Activated gamma-delta T cell treated with Interleukin-2 at 50 U/mL for 16 hours (primary cell): Measurements from ENCODE around the gene TRIML1.
"Not testable (repeated sequence)": the region's sequence is repeated elsewhere in the genome, so short reads cannot be mapped to it uniquely, and the experiment has no call there.

Source experiments
- DNase-seq: peaks from one replicate; pipeline ENCODE4 v3.0.0-alpha.2; 2020

Gene TRIML1

DNA sequence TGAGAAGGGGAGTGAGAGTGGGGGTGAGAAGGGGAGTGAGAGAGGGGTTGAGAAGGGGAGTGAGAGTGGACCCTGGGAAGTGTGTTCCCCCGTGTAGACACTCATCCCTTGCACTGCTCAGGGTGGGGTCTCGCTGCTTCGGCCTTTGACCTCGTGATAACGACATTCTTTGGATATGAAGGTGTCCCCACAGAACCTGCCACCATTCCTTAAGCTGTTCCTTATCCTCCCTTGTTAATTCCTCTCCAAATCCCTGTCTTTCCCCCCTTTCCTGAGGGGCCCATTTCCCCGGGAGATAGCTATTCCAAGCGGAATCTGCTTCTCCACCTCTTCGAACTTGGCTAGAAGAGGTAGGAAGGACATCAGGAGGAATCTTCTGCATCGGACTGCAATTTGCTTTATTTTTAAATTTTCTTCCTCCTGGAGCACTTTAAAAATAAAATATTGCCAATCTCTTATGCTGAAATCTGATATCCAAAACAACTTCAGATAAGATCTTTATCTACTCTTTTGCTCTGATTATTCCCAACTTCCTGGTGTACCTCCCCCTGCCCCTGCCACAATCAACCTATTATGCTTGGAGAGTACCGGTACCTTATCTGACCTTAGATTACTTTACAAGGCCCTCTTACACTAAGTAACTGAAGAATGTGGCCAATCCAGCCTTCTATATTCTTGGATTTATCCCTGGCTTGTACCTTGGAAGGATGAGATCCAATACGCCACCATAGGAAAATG, 15.6 kb downstream of the TRIML1 start:
- DNase-seq: no peak

DNA sequence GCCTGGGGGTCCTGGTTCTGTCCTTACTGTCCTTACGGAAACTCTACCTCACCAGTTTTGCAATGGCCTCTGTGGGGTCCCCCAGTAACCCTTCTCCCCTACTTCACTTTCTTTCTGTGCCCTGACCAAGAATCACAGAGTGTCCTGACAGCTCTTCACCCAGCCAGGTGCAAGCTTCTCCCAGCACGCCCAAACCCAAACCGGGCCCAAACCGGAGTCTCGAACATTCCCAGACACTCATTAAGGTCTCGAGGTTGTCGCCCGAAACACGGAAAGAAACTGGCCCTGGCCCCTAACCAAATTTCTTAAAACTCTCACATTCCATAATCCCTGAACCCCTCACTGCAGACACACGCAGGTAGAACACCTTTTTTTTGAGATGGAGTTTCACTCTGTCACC, 19.1 kb downstream of the TRIML1 start:
- no peak for DNase-seq

DNA sequence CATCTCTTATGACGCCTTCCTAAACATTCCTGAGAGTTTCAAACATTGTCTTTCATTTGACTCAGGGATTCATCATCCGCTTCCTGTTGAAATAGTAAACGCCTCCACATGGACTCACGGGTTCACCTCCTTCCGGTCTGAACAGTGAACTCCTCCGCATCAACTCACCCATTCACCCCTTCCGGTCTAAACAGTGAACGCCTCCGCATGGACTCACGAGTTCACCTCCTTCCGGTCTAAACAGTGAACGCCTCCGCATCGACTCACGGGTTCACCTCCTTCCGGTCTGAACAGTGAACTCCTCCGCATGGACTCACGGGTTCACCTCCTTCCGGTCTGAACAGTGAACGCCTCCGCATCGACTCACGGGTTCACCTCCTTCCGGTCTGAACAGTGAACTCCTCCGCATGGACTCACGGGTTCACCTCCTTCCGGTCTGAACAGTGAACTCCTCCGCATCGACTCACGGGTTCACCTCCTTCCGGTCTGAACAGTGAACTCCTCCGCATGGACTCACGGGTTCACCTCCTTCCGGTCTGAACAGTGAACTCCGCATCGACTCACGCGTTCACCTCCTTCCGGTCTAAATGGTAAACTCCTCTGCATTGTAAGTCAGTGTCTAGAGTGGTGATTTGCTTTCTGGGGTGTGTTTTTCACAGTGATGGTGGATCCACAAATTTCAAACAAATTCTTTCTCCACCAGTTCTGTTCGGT, 20.4 kb downstream of the TRIML1 start:
- not testable (repeated sequence) for DNase-seq

DNA sequence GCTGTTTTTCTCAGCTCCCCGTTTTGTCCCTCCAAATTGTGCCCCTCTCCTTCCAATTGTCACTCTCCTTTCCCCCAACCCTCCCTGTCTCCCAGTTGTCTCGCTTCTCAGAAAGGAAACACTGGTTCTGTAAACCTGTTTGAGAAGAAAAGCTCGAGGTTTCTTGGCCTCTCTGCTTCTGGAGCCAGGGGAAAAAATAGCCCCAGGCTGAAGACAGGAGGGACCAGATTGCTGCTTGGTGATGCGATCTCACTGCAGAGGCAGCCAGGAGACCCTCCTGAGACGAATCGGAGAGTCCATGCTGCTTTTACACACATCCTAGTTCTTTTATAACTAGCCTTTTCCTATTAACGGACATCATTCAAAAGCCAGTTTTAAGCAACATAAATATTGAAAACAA, 21.2 kb downstream of the TRIML1 start:
- DNase-seq: no peak

DNA sequence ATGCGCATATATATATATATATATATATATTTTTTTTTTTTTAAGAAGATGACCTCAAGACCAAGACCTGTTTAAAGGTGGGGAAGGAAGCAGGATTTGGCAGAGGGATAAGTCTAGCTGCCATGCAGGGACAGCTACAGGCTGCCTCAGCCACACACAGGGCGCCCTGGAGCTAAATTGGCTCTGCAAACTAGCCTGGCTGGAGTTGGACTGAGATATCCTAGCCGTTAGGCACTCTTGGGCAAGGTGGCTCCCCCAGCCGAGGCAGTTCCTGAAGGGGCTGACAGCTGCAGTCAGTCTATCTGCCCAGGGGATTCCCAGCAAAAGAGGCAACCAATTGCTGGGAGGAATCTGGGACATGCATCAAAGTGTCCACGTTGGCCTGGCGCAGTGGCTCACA, 21.9 kb downstream of the TRIML1 start:
- DNase-seq: no peak

DNA sequence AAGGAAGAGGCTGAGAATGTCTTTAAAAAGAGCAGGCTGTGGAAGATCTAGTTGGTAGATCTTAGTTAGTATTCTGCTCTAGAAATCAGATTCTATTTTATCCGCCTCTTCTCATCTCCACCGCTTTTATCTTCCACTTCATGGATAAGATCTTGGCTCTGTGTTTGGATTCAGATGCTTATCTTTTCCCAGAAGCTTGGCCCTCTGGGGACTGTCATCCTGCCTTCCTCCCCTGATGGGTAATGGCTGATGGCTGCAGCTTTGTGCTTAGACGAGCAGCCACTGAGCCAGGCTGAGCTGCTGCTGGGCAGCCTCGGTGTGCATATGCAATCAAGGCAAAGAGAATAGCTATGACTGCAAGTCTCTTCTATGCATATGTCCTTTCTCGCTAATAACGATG, 23.5 kb downstream of the TRIML1 start:
- no peak for DNase-seq

DNA sequence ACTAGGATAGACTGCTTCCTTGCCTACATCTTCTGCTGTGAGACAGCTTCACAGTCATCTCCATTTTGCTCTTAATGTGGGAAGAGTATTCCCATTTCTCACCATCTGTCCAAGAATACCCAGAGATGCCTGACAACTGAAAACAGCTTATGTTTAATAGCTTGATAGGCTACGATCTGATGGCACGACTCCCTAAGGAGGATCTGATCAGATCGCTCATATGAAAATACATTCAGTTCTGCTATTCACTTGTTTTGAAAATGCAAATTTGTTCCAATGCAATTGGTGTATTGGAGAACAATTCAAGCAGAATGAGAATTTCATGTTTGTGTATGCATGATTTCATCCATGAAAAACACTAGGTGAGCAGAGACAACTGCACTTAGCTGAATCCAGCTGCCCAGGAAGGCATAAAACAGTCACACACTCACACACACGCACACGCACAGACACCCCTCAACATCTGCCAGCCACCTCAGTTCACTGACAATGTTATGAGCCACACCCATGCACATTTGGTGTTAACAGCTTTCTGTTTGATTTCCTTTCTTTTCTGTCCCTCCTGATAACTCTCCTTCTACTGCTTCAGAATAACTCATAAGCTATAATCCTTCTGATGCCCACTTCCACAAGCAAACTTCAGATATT, 29.6 kb downstream of the TRIML1 start:
- no peak for DNase-seq

DNA sequence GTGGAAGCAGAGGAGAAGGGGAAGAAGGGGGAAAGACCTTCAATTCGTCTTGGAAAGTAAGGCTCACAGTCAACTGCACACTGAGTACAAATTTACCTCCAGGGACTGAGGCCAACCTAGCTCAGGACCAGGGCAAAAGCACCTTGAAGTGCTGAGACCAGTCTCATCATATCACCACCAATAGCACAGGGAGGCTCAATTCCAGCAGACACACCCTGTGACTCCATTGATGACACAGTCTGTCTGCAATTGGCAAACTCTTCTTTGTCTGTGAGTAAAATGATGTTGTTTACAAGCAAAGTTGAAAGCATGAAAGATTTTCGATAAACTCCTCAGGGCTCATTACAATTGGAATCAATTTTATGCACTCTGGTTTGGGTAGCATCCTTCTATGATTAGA, 32.3 kb downstream of the TRIML1 start:
- no peak for DNase-seq

DNA sequence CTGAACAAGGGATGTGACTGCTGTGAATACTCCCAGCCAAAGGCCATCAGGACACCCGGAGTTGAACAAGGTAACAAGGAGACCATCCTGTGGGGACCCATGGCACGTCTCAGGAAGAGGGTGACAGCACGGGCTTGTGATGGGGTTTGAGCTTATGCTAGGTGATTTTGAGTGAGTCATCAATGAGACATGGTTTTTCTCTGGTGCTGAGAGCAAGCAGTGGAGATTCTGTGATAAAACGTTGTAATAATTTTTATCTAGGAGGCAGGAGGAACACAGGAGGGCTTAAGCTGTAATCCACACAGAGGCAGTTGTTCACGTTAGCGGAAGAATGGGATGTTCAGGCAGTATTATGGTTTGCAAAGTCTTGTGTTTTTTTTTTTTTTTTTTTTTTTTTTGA, 36.0 kb downstream of the TRIML1 start:
- DNase-seq: no peak

DNA sequence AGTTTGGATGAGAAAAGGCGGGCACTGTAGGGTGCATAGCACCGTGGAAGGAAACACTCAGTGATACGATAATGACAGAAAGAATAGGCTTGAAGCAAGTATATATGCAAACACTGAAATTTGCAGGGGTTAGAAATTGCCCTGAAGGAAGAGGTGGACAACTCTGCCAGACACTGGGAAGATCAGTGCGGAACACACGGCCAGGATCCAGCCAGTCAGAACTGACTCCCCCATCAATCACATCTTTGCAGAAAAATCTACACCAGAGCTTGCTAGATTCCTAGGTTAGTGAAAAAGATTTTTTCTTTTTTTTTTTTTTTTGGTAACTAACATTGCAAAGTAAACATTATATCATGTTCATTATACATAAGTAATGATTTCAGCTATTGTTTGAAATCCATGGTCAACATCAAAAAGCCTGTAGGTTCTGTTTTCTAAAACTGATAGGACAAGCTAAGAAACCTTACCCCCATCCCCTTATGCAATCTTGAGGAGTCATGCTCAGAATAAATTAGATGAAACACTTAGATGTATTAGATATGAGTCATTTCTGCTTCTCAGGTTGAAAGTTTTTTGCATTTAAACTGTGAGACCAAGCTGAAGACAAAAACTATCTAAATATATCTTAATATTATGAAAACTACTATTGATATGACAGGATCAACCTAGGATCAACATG, 38.9 kb downstream of the TRIML1 start:
- no peak for DNase-seq

DNA sequence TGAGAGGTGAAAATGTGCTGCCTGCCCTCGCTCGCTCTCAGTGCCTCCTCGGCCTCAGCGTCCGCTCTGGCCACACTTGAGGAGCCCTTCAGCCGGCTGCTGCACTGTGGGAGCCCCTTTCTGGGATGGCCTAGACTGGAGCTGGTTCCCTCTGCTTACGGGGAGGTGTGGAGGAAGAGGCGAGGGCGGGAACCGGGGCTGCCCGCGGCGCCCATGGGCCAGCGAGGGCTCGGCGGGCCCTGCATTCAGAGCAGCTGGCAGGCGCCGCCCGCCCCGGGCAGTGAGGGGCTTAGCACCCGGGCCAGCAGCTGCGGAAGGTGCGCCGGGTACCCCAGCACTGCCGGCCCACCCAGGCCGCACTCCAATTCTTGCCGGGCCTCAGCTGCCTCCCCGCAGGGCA, 39.6 kb downstream of the TRIML1 start:
- no peak for DNase-seq

DNA sequence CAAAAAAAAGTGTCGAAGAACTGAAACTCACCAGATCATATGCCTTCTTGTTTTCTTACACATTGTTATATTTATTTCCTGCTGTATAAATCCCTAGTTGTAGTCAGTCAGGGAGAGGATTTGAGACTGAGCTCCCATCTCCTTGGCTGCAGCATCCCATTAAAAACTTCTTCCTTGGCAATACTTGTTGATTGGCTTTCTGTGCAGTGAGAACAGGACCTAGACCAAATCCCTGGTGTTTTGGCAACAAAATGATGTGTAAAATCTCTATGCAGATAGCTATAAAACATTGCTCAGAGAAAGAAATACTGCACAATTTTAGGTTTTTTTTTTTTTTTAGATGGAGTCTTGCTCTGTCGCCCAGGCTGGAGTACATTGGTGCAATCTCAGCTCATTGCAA, 47.9 kb downstream of the TRIML1 start:
- DNase-seq: no peak

DNA sequence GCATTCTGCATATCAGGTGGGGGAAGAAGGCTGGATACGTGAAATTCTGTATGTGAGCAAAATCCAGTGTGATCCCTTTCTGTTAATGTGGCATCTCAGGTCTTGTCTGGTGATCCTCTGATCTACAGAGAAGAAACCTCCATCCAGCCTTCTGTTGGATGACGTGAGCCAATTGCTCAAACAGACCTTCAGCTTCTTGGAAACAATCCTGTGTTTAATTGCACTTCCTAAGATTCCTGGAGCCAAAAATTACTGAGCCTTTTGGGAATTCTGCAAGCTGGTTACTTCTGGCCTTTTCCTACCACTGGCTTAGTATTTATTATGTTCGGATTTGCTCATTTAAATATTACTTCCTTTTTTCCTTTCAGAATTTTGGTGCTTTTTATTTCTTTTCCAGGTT, 51.2 kb downstream of the TRIML1 start:
- DNase-seq: no peak

DNA sequence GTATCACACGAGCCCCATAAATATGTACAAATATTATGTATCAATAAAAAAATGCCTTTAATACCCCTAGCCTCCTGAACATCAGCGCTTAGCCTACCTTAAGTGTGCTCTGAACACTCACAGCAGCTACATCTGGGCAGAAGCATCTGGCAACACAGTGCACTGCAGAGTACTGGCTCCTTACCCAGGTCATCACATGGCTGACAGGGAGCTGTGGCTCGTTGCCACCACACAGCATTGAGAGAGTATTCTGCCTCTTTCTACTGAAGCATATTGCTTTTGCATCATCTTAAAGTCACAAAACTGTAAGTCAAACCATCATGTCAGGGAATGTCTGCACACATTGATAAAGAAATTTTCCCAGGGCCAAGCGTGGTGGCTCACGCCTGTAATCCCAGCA, 55.2 kb downstream of the TRIML1 start:
- DNase-seq: no peak

DNA sequence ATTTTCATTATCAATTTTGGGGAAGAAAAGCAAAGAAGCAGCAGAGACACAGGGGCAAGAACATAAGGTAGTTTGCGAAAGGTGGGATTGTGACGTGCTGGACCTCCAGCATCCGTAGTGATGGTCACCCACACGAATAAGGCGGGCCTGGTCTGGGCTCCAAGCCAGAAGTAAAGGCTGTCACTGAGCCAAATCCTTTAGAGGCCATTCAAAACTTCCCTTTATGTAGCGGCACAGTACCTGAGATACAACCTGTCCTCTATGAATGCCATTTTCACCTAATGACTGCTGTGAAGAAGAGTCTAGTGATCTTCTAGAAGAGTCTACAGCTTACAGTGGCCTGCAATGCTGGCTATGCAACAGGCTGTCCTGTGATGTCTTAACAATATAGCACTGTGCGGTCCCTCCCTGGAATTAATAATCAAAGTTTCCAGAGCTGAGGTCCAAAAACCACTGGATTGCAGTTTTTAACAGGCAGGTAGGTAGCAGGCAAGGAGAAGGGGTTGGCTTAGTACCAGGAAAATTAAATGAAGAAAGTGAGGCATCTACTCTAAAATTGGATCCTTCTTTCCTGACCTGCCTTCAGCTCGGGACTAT, 56.2 kb downstream of the TRIML1 start:
- DNase-seq: no peak

DNA sequence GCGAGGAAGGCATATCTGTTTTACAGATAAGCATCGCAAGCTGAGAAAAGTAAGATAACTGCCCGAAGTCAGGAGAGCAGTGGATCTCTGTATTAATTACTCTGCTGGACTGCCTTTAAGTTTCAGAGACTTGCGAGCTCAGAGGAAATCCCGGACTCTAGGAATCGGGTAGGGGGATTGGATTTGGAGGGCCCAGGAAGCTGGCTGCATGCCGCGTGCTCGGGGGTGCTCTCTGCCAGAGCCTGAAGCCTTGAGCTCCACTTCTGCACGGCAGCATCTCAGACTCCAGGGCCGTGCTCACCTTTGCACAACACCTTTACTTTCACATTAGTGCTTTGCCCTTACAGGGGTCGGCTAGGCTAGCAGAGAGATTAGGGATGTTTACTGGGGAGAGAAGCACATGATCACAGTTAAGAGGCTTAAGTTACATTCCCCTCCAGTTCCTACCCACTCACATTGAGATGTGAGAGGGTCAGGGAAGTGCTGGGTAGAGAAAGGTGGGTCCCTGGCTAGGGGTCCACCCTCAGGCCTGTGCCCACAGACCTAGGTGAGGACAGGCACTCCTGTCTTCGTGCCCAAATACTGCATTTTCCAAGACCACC, 57.0 kb downstream of the TRIML1 start:
- DNase-seq: no peak
